Breast epithelium (tissue), 4 donors: ENCODE data around the gene CNTNAP2. TPM values are rescaled to one million over a fixed set of nuclear protein-coding genes. Genes with fewer than 3 reads are reported as not detected.

Source experiments
- DNase-seq, 2 donors: peaks; one replicate each; pipeline ENCODE4 v3.0.0-alpha.2; 2019; ENCODE audit warnings: low spot score in 2 of 2
- H3K27ac ChIP-seq, 2 donors: fragments of 200-600 bp; sonication (generic) in 1 of 2; one replicate each; pipeline ENCODE4 v1.5.1; 2016 to 2019; ENCODE audit warnings: mild to moderate bottlenecking in 1 of 2
- H3K27me3 ChIP-seq, 2 donors: fragments of 200-600 bp; sonication (generic) in 1 of 2; one replicate each; pipeline versions ENCODE4 v1.5.1 to v1.6.0; 2017 to 2019; ENCODE audit warnings: control low read depth in 1 of 2, mild to moderate bottlenecking in 1 of 2
- H3K36me3 ChIP-seq: fragments of 200-600 bp; one replicate; pipeline ENCODE4 v1.5.1; 2019
- H3K4me1 ChIP-seq, 2 donors: fragments of 200-600 bp; sonication (generic); one replicate each; pipeline ENCODE4 v1.5.1; 2016 to 2019; ENCODE audit warnings: control low read depth in 1 of 2
- H3K4me3 ChIP-seq, 3 donors: fragments of 200-600 bp; sonication (generic); 1 replicate in 2 of 3; 2 replicates in 1 of 3; pipeline ENCODE4 v1.5.1; 2016 to 2019; ENCODE audit warnings: mild to moderate bottlenecking in 3 of 3, moderate library complexity in 2 of 3
- H3K9me3 ChIP-seq, 2 donors: fragments of 200-600 bp; sonication (generic) in 1 of 2; one replicate each; pipeline ENCODE4 v1.5.1; 2016 to 2019; ENCODE audit warnings: control low read depth in 1 of 2
- CTCF ChIP-seq, 3 donors: fragments of 450-650 bp; IDR thresholded peaks; one replicate each; pipeline ENCODE4 v1.5.1; 2016 to 2017; ENCODE audit warnings: antibody characterized with exemption in 3 of 3, mild to moderate bottlenecking in 3 of 3, moderate library complexity in 3 of 3
- POLR2A ChIP-seq: fragments of 450-650 bp; IDR thresholded peaks from one replicate; pipeline ENCODE4 v1.6.1; 2016; ENCODE audit warnings: antibody characterized with exemption, mild to moderate bottlenecking, moderate library complexity
- POLR2AphosphoS5 ChIP-seq, 3 donors: sonication (generic); formaldehyde crosslinking; IDR thresholded peaks; one replicate each; pipeline ENCODE4 v1.6.1; 2017; ENCODE audit warnings: antibody characterized with exemption in 3 of 3
- intact Hi-C: fragments of 100-400 bp; cut with DNase I; formaldehyde crosslinking; loops from one replicate; pipeline ENCODE4 v1.15.1; 2023; ENCODE audit warnings: low total_unique reads
- total RNA-seq, 3 donors: library from RNA; depleted of rRNA; stranded (reverse); fragments of >200 nt; gene quantifications; one replicate each; pipeline ENCODE4 v1.1.0, GENCODE V29; 2016

Gene CNTNAP2
- total RNA-seq, 3 donors from 2014 or later: 0.29 to 0.66 TPM; not detected in 1

- TF ChIP-seq POLR2A (no peak), CTCF (IDR thresholded peaks at IDR 0.05) (no peak), POLR2AphosphoS5 (IDR thresholded peaks at IDR 0.05) (no peak)
- Histone ChIP-seq H3K9me3 (no peaks in the 10 kb centered on the region), H3K4me1 (no peaks in the 10 kb centered on the region), H3K27ac (no peak overlapping the region), H3K36me3 (no peaks in the 10 kb centered on the region), H3K27me3 (peaks cover 0 to 5% of the 10 kb centered on the region in 2 donors), H3K4me3 (no peak overlapping the region)
- DNase-seq: no peak
- intact Hi-C loops: no loop called here
Measured at GRCh38 chr7:148031811-148032210, 1915.2 kb downstream of the CNTNAP2 start.

GRCh38 chr7:148035950-148036349, 1919.3 kb downstream of the CNTNAP2 start:
- no peaks in the 10 kb centered on the region for H3K9me3 ChIP-seq
- no peaks in the 10 kb centered on the region for H3K4me1 ChIP-seq
- H3K4me3 ChIP-seq: no peak overlapping the region
- TF ChIP-seq POLR2AphosphoS5 (IDR thresholded peaks at IDR 0.05): no peak
- no peak for TF ChIP-seq POLR2A
- no peak for TF ChIP-seq CTCF (IDR thresholded peaks at IDR 0.05)
- intact Hi-C loops: no loop called here
- H3K36me3 ChIP-seq: no peaks in the 10 kb centered on the region
- H3K27ac ChIP-seq: no peak overlapping the region
- H3K27me3 ChIP-seq: peaks cover 0 to 5% of the 10 kb centered on the region in 2 donors
- DNase-seq: no peak

- TF ChIP-seq POLR2A (no peak), POLR2AphosphoS5 (IDR thresholded peaks at IDR 0.05) (no peak), CTCF (IDR thresholded peaks at IDR 0.05) (no peak)
- H3K9me3 ChIP-seq: no peaks in the 10 kb centered on the region
Measured at GRCh38 chr7:148037044-148037443, 1920.4 kb downstream of the CNTNAP2 start.

GRCh38 chr7:148041156-148041555, 1924.6 kb downstream of the CNTNAP2 start:
- TF ChIP-seq CTCF (IDR thresholded peaks at IDR 0.05) (no peak), POLR2A (no peak), POLR2AphosphoS5 (IDR thresholded peaks at IDR 0.05) (no peak)
- H3K27me3 ChIP-seq: no peaks in the 10 kb centered on the region
- H3K4me1 ChIP-seq: no peaks in the 10 kb centered on the region
- no peaks in the 10 kb centered on the region for H3K9me3 ChIP-seq
- intact Hi-C loops: no loop called here
- no peak for DNase-seq
- no peak overlapping the region for H3K27ac ChIP-seq
- H3K36me3 ChIP-seq: no peaks in the 10 kb centered on the region
- H3K4me3 ChIP-seq: no peak overlapping the region

More at GRCh38 chr7:148037044-148037443, 1920.4 kb downstream of the CNTNAP2 start:
- Histone ChIP-seq H3K4me3 (no peak overlapping the region), H3K36me3 (no peaks in the 10 kb centered on the region), H3K4me1 (no peaks in the 10 kb centered on the region), H3K27me3 (no peaks in the 10 kb centered on the region), H3K27ac (no peak overlapping the region)
- intact Hi-C loops: no loop called here
- DNase-seq: no peak

- TF ChIP-seq POLR2A: no peak
- no peak for TF ChIP-seq POLR2AphosphoS5 (IDR thresholded peaks at IDR 0.05)
- no peak for TF ChIP-seq CTCF (IDR thresholded peaks at IDR 0.05)
- no peaks in the 10 kb centered on the region for H3K4me1 ChIP-seq
- no peaks in the 10 kb centered on the region for H3K27me3 ChIP-seq
- no peak overlapping the region for H3K27ac ChIP-seq
- DNase-seq: no peak
- no peaks in the 10 kb centered on the region for H3K9me3 ChIP-seq
- no peaks in the 10 kb centered on the region for H3K36me3 ChIP-seq
- intact Hi-C loops: no loop called here
- H3K4me3 ChIP-seq: no peak overlapping the region
Measured at GRCh38 chr7:148042935-148043631, 1926.5 kb downstream of the CNTNAP2 start.
